GM23248 (cell line): ENCODE data around the gene DUSP28.

Experiments
- EZH2 ChIP-seq: fragments of 200-600 bp; sonication (generic); IDR thresholded peaks from 2 replicates; pipeline ENCODE4 v1.6.1; 2018; ENCODE audit warnings: antibody characterized with exemption, mild to moderate bottlenecking; ENCODE audit not compliant: insufficient read depth, poor library complexity, severe bottlenecking
- EZH2phosphoT487 ChIP-seq: fragments of 200-600 bp; sonication (generic); IDR thresholded peaks from 2 replicates; pipeline ENCODE4 v1.6.1; 2018; ENCODE audit warnings: antibody characterized with exemption, moderate library complexity, mild to moderate bottlenecking, low read depth; ENCODE audit not compliant: insufficient read depth

DNA sequence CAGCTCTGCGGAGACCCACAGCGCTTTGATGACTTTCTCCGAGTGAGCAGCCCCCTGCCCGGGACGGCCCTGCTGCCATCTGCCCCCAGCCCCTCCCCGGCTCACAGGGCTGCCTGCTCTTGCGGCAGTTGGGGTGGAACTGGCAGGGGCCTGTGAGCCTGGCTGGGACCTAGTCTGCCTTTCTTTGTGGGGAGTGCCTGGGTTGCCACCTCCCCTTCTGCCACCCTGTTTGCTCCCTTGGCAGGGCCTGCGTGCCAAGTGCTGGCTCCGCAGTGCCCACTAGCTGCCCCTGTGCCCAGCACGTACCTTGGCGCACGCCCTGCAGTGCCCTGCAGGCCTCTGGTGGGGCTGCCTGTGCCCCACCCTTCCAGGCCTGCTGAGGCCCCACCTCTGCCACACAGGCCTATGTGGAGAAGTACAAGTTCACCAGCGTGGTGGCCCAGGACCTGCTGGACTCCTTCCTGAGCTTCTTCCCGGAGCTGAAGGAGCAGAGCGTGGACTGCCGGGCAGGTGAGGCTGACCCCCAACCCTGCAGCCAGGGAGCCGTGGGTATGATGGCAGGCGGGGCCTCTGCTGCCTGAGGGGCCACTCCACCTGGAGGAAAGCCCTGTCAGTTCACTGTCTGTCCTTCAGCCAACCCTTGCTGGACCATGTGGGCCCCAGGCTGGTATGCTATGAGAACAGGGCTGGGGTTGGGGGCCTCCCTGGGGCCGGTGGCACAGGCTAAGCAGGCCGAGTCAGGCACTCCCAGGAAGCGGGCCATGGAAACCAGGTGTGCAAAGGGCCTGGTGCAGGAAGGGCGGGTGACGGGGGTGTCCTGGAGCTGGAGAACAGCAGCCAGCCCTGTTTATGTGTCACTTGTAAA, 15.2 kb downstream of the DUSP28 start:
- TF ChIP-seq EZH2 (no peak), EZH2phosphoT487 (no peak)
